Measurements from ENCODE around the gene RAB40A. TPM values are rescaled to one million over a fixed set of nuclear protein-coding genes. Genes with fewer than 3 reads are reported as not detected.
"Not testable (repeated sequence)": the region's sequence is repeated elsewhere in the genome, so short reads cannot be mapped to it uniquely, and the experiment has no call there.

Gene RAB40A
- polyA plus RNA-seq, 3 donors, result 2.1 to 3.0 (median 2.2) TPM

- no peak for DNase-seq (ENCODE audit: low read depth in 3 of 3, low spot score in 2 of 3)
Observed at GRCh38 chrX:103467156-103467555, 52.1 kb downstream of the RAB40A start.

- peak; percentile 52 to 71 (median 59) for DNase-seq (ENCODE audit: low read depth in 3 of 3, low spot score in 2 of 3)
Observed at GRCh38 chrX:103464774-103465117, 54.5 kb downstream of the RAB40A start.

- no peak for DNase-seq (ENCODE audit: low read depth in 3 of 3, low spot score in 2 of 3)
Observed at GRCh38 chrX:103464072-103464773, 55.1 kb downstream of the RAB40A start.

- no peak for DNase-seq (ENCODE audit: low read depth in 3 of 3, low spot score in 2 of 3)
Observed at GRCh38 chrX:103461156-103461555, 58.1 kb downstream of the RAB40A start.

GRCh38 chrX:103460001-103460755 lies 59.1 kb downstream of the RAB40A start:
- not testable (repeated sequence) for DNase-seq (ENCODE audit: low read depth in 3 of 3, low spot score in 2 of 3)

- DNase-seq (ENCODE audit: low read depth in 3 of 3, low spot score in 2 of 3), result no peak
Observed at GRCh38 chrX:103453655-103454054, 65.6 kb downstream of the RAB40A start.

Other genes starting within 250 kb of the RAB40A start
- gene TCEAL5, start 242.7 kb downstream of the RAB40A start, polyA plus RNA-seq (ENCODE audit: insufficient read length in 3 of 3), result 10 to 100 TPM; 14.7 to 17.3 (median 17.0) TPM
- 10 to 100 TPM; 80.3 to 95.4 (median 92.9) TPM for gene BEX2, start 208.5 kb downstream of the RAB40A start, polyA plus RNA-seq (ENCODE audit: insufficient read length in 3 of 3)
- gene TCEAL7, start 189.2 kb downstream of the RAB40A start, polyA plus RNA-seq (ENCODE audit: insufficient read length in 3 of 3), result 10 to 100 TPM; 36.7 to 48.4 (median 42.0) TPM
- 100 to 1,000 TPM; 231 to 248 (median 239) TPM for gene TCEAL9, start 163.0 kb downstream of the RAB40A start, polyA plus RNA-seq (ENCODE audit: insufficient read length in 3 of 3)
- gene BEX3, start 143.0 kb downstream of the RAB40A start, polyA plus RNA-seq (ENCODE audit: insufficient read length in 3 of 3), result 100 to 1,000 TPM; 535 to 609 (median 591) TPM
- 100 to 1,000 TPM; 192 to 231 (median 197) TPM for gene TCEAL4, start 66.0 kb upstream of the RAB40A start, polyA plus RNA-seq (ENCODE audit: insufficient read length in 3 of 3)
- 10 to 100 TPM; 35.3 to 41.6 (median 37.5) TPM for gene TCEAL3, start 88.5 kb upstream of the RAB40A start, polyA plus RNA-seq (ENCODE audit: insufficient read length in 3 of 3)
- gene TCEAL1, start 109.5 kb upstream of the RAB40A start, polyA plus RNA-seq (ENCODE audit: insufficient read length in 3 of 3), result 10 to 100 TPM; 30.0 to 32.2 (median 30.8) TPM
- 100 to 1,000 TPM; 326 to 343 (median 341) TPM for gene MORF4L2, start 167.2 kb upstream of the RAB40A start, polyA plus RNA-seq (ENCODE audit: insufficient read length in 3 of 3)
- gene TMEM31, start 191.4 kb upstream of the RAB40A start, polyA plus RNA-seq (ENCODE audit: insufficient read length in 3 of 3), result 1 to 10 TPM; 1.1 to 1.5 (median 1.5) TPM

All from right renal cortex interstitium (tissue), 3 donors.